ENCODE data around the gene CGRRF1. TPM values are rescaled to one million over a fixed set of nuclear protein-coding genes. Genes with fewer than 3 reads are reported as not detected.

CGRRF1 gene
- total and polyA plus RNA-seq, 9 of the 15 experiments (the other 6 are each of a cell fraction or from before 2014, with no cell fraction given) = 2.8 to 15.8 (median 4.6) TPM

DNA sequence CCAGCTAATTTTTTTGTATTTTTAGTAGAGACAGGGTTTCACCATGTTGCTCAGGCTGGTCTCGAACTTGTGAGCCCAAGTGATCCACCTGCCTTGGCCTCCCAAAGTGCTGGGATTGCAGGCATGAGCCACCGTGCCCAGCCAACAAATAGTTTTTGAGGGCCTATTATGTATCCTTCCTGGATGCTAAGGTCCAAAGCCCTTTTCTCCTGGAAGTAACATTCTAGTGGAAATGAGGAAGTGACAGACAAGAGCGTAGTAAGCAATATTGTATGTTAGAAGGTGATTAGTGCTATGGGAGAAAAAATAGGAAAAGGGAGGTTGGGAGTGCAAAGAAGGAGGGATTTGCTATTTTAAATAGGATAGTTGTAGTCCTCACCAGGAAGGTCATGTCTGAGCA, 9.0 kb upstream of the CGRRF1 start:
- intact Hi-C loops (cut with micrococcal nuclease) (no loop called here), in situ Hi-C loops (cut with MboI) (no loop called here)
- Histone ChIP-seq H2AFZ (ENCODE audit: low read depth, low read length) (no peak overlapping the region), H3K79me2 (ENCODE audit: control insufficient read depth, insufficient read depth, low read length) (no peaks in the 10 kb centered on the region), H3K27ac (ENCODE audit: extremely low read depth, low read depth, low read length) (no peak overlapping the region), H3K4me3 (no peak overlapping the region), H3K9me3 (replicated peaks; ENCODE audit: control insufficient read depth, insufficient read depth, low read depth, low read length) (no peaks in the 10 kb centered on the region), H3K36me3 (ENCODE audit: control insufficient read depth, insufficient read depth, low read length) (no peaks in the 10 kb centered on the region), H3K9me1 (ENCODE audit: control insufficient read depth, insufficient read depth, low read length) (no peaks in the 10 kb centered on the region), H3K4me1 (replicated peaks in 1 of 2; ENCODE audit: control insufficient read depth in 2 of 2, insufficient read depth in 2 of 2, low read length in 2 of 2) (peaks cover 3 to 12% of the 10 kb centered on the region in 2 experiments; a peak in 3 of 5 replicates), H3K9ac (ENCODE audit: insufficient read depth in 1 of 2, low read depth in 2 of 2, low read length in 2 of 2) (no peak overlapping the region), H3K4me2 (ENCODE audit: insufficient read depth, low read length) (no peak overlapping the region), H4K20me1 (replicated peaks; ENCODE audit: control insufficient read depth, insufficient read depth, low read length) (no peaks in the 10 kb centered on the region), H3K27me3 (ENCODE audit: control insufficient read depth in 2 of 2, insufficient read depth in 2 of 2, low read length in 2 of 2) (no peaks in the 10 kb centered on the region)
- FAIRE-seq = no peak
- no peak for DNase-seq (ENCODE audit: extremely low read depth in 1 of 4, low spot score in 3 of 4)
- ChIA-PET CTCF (ENCODE audit: low intra/inter-chr PET ratio) (interaction anchor here (0.6 kb wide), 1 partner anchor 13 kb away, joined by 4 read pairs; no protein-coding TSS in a partner anchor), POLR2A (no interaction called here)
- BruUV-seq (replicated peaks) = no TSS peak
- WGBS (ENCODE audit: insufficient coverage, low coverage, missing lambda C conversion rate) = 39% methylated on average over 3 of the region's 3 CpGs
- no peak for TF ChIP-seq KLF10 (CRISPR knock-in tag; IDR thresholded peaks at IDR 0.05)
- TF ChIP-seq SPI1 (IDR thresholded peaks at IDR 0.05; ENCODE audit: borderline replicate concordance, low read depth, low read length) = peak; percentile 90
- TF ChIP-seq MAX (CRISPR knock-in tag; IDR thresholded peaks at IDR 0.05) = no peak
- TF ChIP-seq SAFB (IDR thresholded peaks at IDR 0.05; ENCODE audit: borderline replicate concordance, low read depth, low read length) = no peak
- no peak for TF ChIP-seq GTF2F1 (IDR thresholded peaks at IDR 0.05; ENCODE audit: low read depth, low read length)
- TF ChIP-seq FOXK2 (conservative IDR thresholded peaks at IDR 0.05 in 1 of 2, IDR thresholded peaks at IDR 0.05 in 1 of 2; ENCODE audit: low read depth in 2 of 2) = no peak
- no peak for TF ChIP-seq HDAC2 (IDR thresholded peaks at IDR 0.05)
- no peak for TF ChIP-seq KLF6 (CRISPR knock-in tag; IDR thresholded peaks at IDR 0.05; ENCODE audit: borderline replicate concordance)
- ATAC-seq = no peak

Measured in K562 (cell line).